ENCODE measurements around the gene ATG14. TPM values are rescaled to one million over a fixed set of nuclear protein-coding genes. Genes with fewer than 3 reads are reported as not detected.
"Not testable (repeated sequence)": the region's sequence is repeated elsewhere in the genome, so short reads cannot be mapped to it uniquely, and the experiment has no call there.

Gene ATG14
- total and polyA plus RNA-seq, 2 experiments from 2014 or later, result 3.8 to 14.7 TPM

DNA sequence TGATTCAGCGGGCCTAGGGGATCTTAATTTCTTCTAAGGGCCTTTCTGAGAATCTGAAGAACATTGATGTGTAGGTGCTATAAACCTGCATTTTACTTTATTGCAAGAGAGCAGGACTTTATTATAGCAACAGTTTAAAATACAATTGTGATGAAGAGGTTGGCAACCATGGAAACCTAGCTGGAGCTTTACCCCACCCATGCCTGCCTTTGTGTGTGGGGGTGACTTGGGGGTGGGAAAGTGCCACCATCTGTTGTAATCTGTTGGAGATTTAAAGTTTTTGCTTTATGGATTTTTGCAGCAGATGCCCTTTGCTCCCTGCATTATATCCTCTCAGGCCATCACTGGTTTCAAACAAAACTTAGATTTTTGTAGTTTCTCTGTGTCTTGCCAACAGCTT lies 64.6 kb downstream of the ATG14 start:
- H2AFZ ChIP-seq, result no peak overlapping the region
- H4K20me1 ChIP-seq (ENCODE audit: insufficient read depth), result peaks cover 7% of the 10 kb centered on the region
- H3F3A ChIP-seq (ENCODE audit: insufficient read depth), result no peaks in the 10 kb centered on the region; the same call in none of the 2 replicates
- TF ChIP-seq EZH2phosphoT487 (IDR thresholded peaks at IDR 0.05; ENCODE audit: insufficient read depth, low read depth), result no peak
- no peak for TF ChIP-seq EZH2 (IDR thresholded peaks at IDR 0.05; ENCODE audit: insufficient read depth, poor library complexity, severe bottlenecking)
- H3K27me3 ChIP-seq (replicated peaks; ENCODE audit: insufficient read depth), result no peaks in the 10 kb centered on the region
- no peaks in the 10 kb centered on the region for H3K9me3 ChIP-seq (ENCODE audit: low read depth)
- H3K4me2 ChIP-seq (ENCODE audit: unreplicated experiment), result no peak overlapping the region
- H3K79me2 ChIP-seq (ENCODE audit: insufficient read depth), result peaks cover 74% of the 10 kb centered on the region
- H3K9me2 ChIP-seq (ENCODE audit: insufficient read depth), result no peaks in the 10 kb centered on the region
- H3K4me3 ChIP-seq, result no peak overlapping the region
- H3K27ac ChIP-seq, result no peak overlapping the region
- no peaks in the 10 kb centered on the region for H3K36me3 ChIP-seq (ENCODE audit: low read depth)
- peaks cover 2% of the 10 kb centered on the region; the same call in 1 of the 2 replicates for H3K4me1 ChIP-seq (ENCODE audit: insufficient read depth)
- in situ Hi-C loops (cut with MboI), result no loop called here
- H3K9ac ChIP-seq, result no peak overlapping the region
- DNase-seq, result no peak
- 91 to 100% methylated on average over 1 of the region's 1 CpG for WGBS, 2 experiments (ENCODE audit: low coverage in 1 of 2, low lambda C conversion rate in 2 of 2, missing lambda C conversion rate in 2 of 2)

DNA sequence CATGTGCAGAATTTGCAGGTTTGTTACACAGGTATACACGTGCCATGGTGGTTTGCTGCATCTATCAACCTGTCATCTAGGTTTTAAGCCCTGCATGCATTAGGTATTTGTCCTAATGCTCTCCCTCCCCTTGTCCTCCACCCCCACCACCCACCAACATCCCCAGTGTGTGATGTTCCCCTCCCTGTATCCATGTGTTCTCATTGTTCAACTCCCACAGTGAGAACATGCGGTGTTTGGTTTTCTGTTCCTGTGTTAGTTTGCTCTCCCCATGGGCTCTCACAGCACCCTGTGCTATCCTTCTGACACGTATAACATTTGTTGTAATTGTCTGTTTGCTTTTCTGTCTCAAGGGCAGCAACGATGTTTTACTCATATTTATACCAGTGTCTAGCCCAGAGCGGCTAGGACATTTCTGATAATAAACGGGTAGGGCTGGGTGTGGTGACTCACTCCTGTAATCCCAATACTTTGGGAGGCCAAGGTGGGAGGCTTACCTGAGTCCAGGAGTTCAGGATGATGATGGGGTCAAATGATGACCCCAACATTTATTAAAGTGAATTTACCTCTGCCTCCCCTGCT lies 67.0 kb downstream of the ATG14 start:
- Histone ChIP-seq H3K79me2 (ENCODE audit: insufficient read depth) (peaks cover 95% of the 10 kb centered on the region), H3K4me1 (ENCODE audit: insufficient read depth) (peaks cover 12% of the 10 kb centered on the region)
- H3K9me2 ChIP-seq (ENCODE audit: insufficient read depth); H4K20me1 ChIP-seq (ENCODE audit: insufficient read depth); in situ Hi-C loops (cut with MboI); H3K27me3 ChIP-seq (replicated peaks; ENCODE audit: insufficient read depth); DNase-seq; H3K27ac ChIP-seq; H3K9ac ChIP-seq; H3F3A ChIP-seq (ENCODE audit: insufficient read depth); H3K36me3 ChIP-seq (ENCODE audit: low read depth); H2AFZ ChIP-seq; H3K4me2 ChIP-seq (ENCODE audit: unreplicated experiment); H3K9me3 ChIP-seq (ENCODE audit: low read depth); H3K4me3 ChIP-seq: not testable (repeated sequence)
- 83 to 84% methylated on average over 6 of the region's 6 CpGs for WGBS, 2 experiments (ENCODE audit: low coverage in 1 of 2, low lambda C conversion rate in 2 of 2, missing lambda C conversion rate in 2 of 2)

DNA sequence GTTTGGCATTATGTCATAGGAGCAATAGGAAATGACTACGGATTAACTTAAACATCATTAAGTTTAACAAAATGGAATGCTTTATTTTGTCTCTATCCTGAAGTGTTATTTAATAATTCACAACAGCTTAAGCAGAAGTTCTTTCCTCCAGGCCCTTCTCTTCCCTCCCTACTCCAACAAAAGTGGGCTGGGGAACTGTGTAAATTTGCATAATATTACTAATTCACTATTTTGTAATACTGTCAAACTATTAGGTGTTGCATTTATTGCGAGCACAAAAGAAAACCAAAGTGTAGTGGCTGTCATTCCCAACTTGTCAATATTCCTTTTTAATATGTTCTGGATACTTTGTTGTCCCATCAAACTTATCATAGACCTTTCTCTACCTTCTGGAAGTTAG lies 69.8 kb downstream of the ATG14 start:
- Histone ChIP-seq H3K27me3 (replicated peaks; ENCODE audit: insufficient read depth) (no peaks in the 10 kb centered on the region), H3F3A (ENCODE audit: insufficient read depth) (no peaks in the 10 kb centered on the region; the same call in none of the 2 replicates), H2AFZ (no peak overlapping the region), H4K20me1 (ENCODE audit: insufficient read depth) (peaks cover 1% of the 10 kb centered on the region; the same call in 1 of the 2 replicates), H3K4me1 (ENCODE audit: insufficient read depth) (peaks cover 12% of the 10 kb centered on the region), H3K36me3 (ENCODE audit: low read depth) (no peaks in the 10 kb centered on the region), H3K9me2 (ENCODE audit: insufficient read depth) (no peaks in the 10 kb centered on the region), H3K4me3 (no peak overlapping the region), H3K9me3 (ENCODE audit: low read depth) (no peaks in the 10 kb centered on the region), H3K79me2 (ENCODE audit: insufficient read depth) (peaks cover 94% of the 10 kb centered on the region), H3K9ac (no peak overlapping the region), H3K27ac (no peak overlapping the region), H3K4me2 (ENCODE audit: unreplicated experiment) (no peak overlapping the region)
- WGBS, 2 experiments (ENCODE audit: low coverage in 1 of 2, low lambda C conversion rate in 2 of 2, missing lambda C conversion rate in 2 of 2), result 68 to 76% methylated on average over 2 of the region's 2 CpGs
- in situ Hi-C loops (cut with MboI), result no loop called here
- TF ChIP-seq EZH2 (IDR thresholded peaks at IDR 0.05; ENCODE audit: insufficient read depth, poor library complexity, severe bottlenecking) (no peak), EZH2phosphoT487 (IDR thresholded peaks at IDR 0.05; ENCODE audit: insufficient read depth, low read depth) (no peak)
- DNase-seq, result peak; percentile 17

DNA sequence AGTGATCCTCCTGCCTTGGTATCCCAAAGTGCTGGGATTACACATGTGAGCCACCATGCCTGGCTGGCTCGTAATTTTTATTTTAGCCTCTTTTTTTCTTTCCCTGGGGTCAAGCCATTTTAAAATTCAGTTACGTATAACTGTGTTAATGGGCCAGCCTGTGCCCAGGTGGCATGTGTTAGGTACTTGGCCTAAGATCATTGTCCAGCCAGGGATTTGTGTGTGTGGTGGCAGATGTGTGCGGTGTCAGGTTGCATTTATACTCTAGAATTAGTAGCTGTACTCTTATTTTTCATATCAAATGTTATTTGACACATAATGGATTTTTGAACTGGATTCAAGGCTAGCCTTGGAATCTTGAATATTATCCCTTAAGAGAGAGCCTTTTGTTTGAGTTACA lies 71.1 kb downstream of the ATG14 start:
- no peaks in the 10 kb centered on the region for H3K9me3 ChIP-seq (ENCODE audit: low read depth)
- DNase-seq, result no peak
- TF ChIP-seq EZH2phosphoT487 (IDR thresholded peaks at IDR 0.05; ENCODE audit: insufficient read depth, low read depth) (no peak), EZH2 (IDR thresholded peaks at IDR 0.05; ENCODE audit: insufficient read depth, poor library complexity, severe bottlenecking) (no peak)
- H3K27ac ChIP-seq, result no peak overlapping the region
- H3K4me2 ChIP-seq (ENCODE audit: unreplicated experiment), result no peak overlapping the region
- H3K9me2 ChIP-seq (ENCODE audit: insufficient read depth), result no peaks in the 10 kb centered on the region
- no peaks in the 10 kb centered on the region; the same call in none of the 2 replicates for H3F3A ChIP-seq (ENCODE audit: insufficient read depth)
- no peaks in the 10 kb centered on the region for H3K27me3 ChIP-seq (replicated peaks; ENCODE audit: insufficient read depth)
- H3K9ac ChIP-seq, result no peak overlapping the region
- no peak overlapping the region for H3K4me3 ChIP-seq
- peaks cover 94% of the 10 kb centered on the region for H3K79me2 ChIP-seq (ENCODE audit: insufficient read depth)
- H3K4me1 ChIP-seq (ENCODE audit: insufficient read depth), result peaks cover 23% of the 10 kb centered on the region
- 95 to 98% methylated on average over 3 of the region's 3 CpGs for WGBS, 2 experiments (ENCODE audit: low coverage in 1 of 2, low lambda C conversion rate in 2 of 2, missing lambda C conversion rate in 2 of 2)
- in situ Hi-C loops (cut with MboI), result no loop called here
- no peak overlapping the region for H2AFZ ChIP-seq
- no peaks in the 10 kb centered on the region for H3K36me3 ChIP-seq (ENCODE audit: low read depth)
- no peaks in the 10 kb centered on the region; the same call in 1 of the 2 replicates for H4K20me1 ChIP-seq (ENCODE audit: insufficient read depth)

DNA sequence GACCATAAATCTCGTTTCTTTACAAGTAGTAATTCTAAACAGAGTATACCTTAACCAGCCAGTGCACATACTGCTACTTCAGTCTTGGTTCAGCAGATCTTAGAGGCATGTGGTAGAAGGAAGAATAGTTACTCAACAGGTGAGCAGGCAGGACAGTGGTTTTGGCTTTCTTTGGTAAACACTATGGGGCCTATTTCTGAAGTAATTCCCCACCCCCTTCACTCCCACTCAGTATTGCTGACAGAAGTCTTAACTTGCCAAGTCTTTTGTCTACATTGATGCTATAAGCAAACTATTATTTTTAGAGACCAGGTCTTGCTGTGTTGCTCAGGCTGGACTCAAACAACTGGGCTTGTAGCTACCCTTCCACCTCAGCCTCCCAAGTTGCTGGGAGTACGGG lies 71.9 kb downstream of the ATG14 start:
- no peaks in the 10 kb centered on the region for H3K36me3 ChIP-seq (ENCODE audit: low read depth)
- TF ChIP-seq EZH2phosphoT487 (IDR thresholded peaks at IDR 0.05; ENCODE audit: insufficient read depth, low read depth), result no peak
- no peak for TF ChIP-seq EZH2 (IDR thresholded peaks at IDR 0.05; ENCODE audit: insufficient read depth, poor library complexity, severe bottlenecking)
- H3K27me3 ChIP-seq (replicated peaks; ENCODE audit: insufficient read depth), result no peaks in the 10 kb centered on the region
- no peak for DNase-seq
- no peaks in the 10 kb centered on the region for H3K9me3 ChIP-seq (ENCODE audit: low read depth)
- H3F3A ChIP-seq (ENCODE audit: insufficient read depth), result no peaks in the 10 kb centered on the region; the same call in none of the 2 replicates
- 64 to 66% methylated on average over 2 of the region's 2 CpGs for WGBS, 2 experiments (ENCODE audit: low coverage in 1 of 2, low lambda C conversion rate in 2 of 2, missing lambda C conversion rate in 2 of 2)
- in situ Hi-C loops (cut with MboI), result no loop called here
- no peaks in the 10 kb centered on the region; the same call in 1 of the 2 replicates for H4K20me1 ChIP-seq (ENCODE audit: insufficient read depth)
- H3K4me3 ChIP-seq, result no peak overlapping the region
- H3K9ac ChIP-seq, result no peak overlapping the region
- peaks cover 94% of the 10 kb centered on the region for H3K79me2 ChIP-seq (ENCODE audit: insufficient read depth)
- no peak overlapping the region for H2AFZ ChIP-seq
- H3K9me2 ChIP-seq (ENCODE audit: insufficient read depth), result no peaks in the 10 kb centered on the region
- H3K4me1 ChIP-seq (ENCODE audit: insufficient read depth), result peaks cover 26% of the 10 kb centered on the region
- H3K4me2 ChIP-seq (ENCODE audit: unreplicated experiment), result no peak overlapping the region
- H3K27ac ChIP-seq, result no peak overlapping the region

All from GM23248 (cell line).